Measurements from ENCODE around the gene ERAP2.

ERAP2 gene

GRCh38 chr5:96957254-96958049 lies 81.2 kb downstream of the ERAP2 start:
- no peak for DNase-seq (ENCODE audit: low read depth in 1 of 2, low spot score in 1 of 2)

- no peak for DNase-seq (ENCODE audit: low read depth in 1 of 2, low spot score in 1 of 2)
Measured at GRCh38 chr5:96958977-96959376, 82.7 kb downstream of the ERAP2 start.

DNA sequence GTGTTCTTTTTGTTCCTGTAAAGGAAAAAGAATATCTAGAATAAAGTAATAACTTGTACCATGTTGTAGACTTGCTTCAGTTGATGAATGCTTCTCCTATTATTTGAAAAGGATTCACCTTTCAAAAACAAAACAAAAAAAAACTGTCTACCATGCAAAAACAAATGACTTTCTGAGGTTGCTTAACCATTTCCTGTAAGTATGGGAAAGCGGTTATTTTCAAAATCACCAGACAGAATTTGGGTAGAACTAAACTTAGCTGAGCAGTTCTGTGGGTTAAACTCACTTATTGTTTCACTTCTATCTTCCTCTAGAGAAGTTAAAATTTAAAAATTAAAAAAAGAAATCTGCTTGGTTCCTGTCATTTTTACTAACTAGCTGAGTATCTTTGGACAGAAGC lies 84.8 kb downstream of the ERAP2 start:
- DNase-seq (ENCODE audit: low read depth in 1 of 2, low spot score in 1 of 2): no peak

GRCh38 chr5:96962540-96962991 lies 86.3 kb downstream of the ERAP2 start:
- DNase-seq (ENCODE audit: low read depth in 1 of 2, low spot score in 1 of 2): no peak

DNA sequence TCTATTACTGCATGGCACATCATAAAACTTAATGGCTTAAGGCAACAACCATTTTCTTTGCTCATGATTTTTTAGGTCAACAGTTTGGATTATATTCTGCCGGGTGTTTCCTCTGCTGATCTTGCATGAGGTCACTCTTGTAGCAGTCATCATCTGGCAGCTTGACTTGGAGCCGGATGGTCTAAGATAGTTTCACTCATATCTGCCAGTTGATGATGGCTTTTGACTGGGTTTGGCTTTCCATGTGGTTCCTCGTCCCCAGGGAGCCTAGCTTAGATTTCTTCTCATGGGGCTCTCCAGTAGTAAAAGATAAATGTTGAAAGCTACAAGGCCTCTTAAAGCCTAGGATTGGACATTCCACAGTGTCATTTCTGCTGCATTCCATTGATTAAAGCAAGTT lies 87.0 kb downstream of the ERAP2 start:
- DNase-seq (ENCODE audit: low read depth in 1 of 2, low spot score in 1 of 2): no peak

DNA sequence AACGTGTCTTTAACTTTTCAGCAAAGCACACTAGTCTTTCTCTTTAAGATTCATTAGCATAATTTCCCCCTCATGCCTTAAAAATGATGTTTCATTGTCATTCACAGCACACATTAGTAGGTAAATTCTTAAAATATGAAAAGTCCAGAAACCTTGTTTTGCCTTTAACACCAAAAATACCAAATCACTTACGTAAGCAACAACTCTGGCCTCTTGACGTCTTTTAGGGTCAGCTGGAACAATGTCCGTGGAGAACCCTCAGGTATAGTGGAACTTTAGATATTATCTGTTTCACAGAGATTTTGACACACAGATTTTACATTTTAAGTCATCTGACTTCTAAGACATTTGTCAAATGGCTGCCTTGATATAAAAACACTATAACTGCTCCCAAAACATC lies 90.5 kb downstream of the ERAP2 start:
- DNase-seq (ENCODE audit: low read depth in 1 of 2, low spot score in 1 of 2): no peak

DNA sequence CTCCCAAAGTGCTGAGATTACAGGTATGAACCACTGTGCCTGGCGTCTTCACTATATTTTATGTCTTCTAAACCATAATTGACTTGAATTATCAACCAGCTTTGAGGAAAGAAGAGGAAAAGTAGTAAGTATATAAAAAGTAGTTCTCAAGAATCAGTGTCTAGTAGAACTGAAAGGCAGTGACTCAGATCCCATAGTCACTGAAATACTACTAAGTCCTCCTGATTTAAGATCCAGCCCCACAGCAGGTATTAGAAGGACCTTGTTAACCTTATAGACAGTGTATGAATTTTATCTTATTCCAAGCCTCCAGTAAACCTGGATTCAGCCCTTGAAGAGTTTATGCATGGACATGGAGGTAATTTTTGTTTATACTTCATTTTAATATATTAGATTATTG lies 91.1 kb downstream of the ERAP2 start:
- DNase-seq (ENCODE audit: low read depth in 1 of 2, low spot score in 1 of 2): no peak

DNA sequence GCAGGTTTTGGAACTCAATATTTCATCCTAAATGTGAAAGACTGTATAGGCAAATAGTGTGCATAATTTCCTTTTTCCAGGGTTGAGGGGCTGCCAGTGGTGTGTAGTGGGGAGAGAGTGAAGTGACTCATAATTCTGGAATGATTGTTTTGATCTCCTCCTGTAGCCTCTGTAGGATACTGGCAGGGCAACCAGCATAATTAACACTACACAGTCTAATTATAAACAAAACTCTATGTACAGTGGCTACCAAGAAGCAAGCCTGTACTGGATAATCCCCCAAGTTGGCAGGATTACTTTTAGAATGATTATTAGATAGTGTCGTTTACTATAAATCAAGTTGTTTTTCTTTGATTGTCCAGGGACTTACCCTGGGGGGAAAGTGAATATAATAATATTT lies 91.8 kb downstream of the ERAP2 start:
- DNase-seq (ENCODE audit: low read depth in 1 of 2, low spot score in 1 of 2): no peak

DNA sequence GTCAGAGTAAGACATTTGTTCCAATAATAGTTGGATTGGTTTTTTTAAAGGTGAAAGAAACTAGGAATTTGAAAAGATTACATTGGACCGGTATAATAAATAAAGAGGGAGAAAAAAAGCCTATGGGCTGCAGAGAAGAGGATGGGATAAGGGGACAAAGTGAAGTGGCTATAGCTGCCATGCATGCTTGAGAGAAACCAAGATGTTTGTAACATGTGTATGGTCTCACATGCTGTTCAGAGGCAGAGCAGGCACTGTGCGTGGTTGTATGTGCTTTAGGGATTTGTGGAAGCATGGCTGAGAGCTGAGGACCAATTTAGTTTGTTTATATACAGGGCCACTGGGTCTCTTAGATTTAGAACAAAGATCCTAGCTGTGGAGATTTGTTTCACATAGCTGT lies 92.3 kb downstream of the ERAP2 start:
- DNase-seq (ENCODE audit: low read depth in 1 of 2, low spot score in 1 of 2): no peak
